Fibroblast of gingiva (primary cell): ENCODE measurements around the gene TTLL8.
"Not testable (repeated sequence)": the region's sequence is repeated elsewhere in the genome, so short reads cannot be mapped to it uniquely, and the experiment has no call there.

Experiments
- DNase-seq: peaks from one replicate; pipeline ENCODE4 v3.0.0-alpha.2; 2011; ENCODE audit warnings: low read depth

Gene TTLL8

DNA sequence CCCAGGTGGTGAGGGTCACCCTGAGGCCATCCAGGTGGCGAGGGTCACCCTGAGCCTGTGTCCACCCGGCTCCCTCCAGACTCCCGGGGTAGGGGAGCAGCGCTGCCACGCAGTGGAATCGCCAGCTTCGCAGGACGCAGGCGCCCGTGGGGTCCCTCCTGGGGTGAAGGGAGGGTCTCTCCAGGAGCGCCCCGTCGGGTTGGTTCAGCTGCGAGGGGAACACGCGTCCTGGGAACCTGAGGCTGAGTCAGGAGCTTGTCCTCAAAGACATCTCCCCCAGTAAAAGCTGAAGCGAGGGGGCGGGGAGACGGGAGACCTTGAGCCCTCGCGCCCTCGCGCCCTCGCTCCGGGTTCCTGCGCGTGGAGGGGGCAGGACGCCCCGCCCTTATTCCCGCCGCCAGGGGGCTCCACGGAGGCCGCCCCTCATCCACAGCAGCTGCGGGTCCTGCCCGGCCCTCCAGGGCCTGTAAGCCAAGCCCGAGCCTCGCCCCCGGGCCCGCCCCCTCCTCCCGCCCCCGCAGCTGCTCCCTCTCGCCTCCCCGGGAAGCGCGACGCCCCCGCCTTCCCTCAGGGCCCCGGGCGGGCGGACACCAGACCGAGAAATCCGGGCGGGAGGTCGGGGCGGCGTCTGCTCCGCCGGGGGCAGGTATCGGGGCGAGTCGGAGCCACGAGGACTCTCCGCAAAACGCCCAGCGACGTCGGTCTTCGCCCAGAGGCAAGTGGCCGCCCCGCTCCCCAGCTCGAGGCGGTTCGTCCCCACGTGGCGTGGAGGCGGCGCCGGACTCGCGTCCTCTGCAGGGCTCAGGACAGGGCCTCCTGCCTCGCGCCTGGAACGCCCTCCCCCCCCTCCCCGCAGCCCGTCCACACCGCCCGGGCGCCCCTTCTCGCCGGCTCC, 74.7 kb downstream of the TTLL8 start:
- no peak for DNase-seq

DNA sequence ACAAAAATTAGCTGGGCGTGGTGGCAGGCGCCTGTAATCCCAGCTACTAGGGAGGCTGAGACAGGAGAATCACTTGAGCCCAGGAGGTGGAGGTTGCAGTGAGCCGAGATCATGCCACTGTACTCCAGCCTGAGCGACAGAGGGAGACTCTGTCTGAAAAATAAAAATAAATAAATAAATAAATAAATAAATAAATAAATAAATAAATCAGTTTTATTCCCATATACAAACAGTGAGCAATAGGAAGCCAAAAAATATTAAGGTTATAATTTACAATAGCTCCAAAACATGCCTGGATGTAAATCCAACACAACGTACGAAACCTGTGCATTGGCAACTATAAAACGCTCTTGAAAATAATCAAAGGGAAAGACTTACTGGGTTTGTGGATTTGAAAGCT, 76.3 kb downstream of the TTLL8 start:
- not testable (repeated sequence) for DNase-seq

DNA sequence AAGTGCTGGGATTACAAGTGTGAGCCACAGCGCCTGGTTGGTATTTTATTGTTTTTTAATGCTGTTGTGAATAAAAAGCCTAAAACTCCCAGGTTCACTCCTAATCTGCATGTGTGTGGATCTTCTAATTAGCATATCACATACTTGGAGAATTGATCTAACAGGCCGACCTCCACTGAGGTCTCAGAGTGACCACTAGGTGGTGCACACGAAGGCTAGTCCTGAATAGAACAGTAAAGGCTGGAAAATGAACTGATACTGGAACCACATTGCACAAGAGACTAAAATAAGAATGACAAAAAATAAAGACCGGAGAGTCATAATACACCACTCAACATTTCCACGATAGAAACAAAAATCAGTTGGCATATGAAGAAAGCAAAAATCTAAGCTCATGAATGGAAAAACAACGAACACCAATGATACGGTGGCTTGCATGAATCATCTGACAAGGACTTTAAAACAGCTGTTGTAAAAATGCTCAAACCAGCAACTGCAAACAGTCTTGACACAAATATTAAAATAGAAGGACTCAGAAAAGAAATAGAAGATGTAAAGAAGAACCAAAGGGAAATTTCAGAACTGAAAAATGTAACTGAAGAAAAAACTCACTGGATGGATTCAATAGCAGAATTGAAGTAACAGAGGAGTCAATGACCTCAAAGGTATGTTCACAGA, 78.4 kb downstream of the TTLL8 start:
- DNase-seq, result peak; percentile 29

DNA sequence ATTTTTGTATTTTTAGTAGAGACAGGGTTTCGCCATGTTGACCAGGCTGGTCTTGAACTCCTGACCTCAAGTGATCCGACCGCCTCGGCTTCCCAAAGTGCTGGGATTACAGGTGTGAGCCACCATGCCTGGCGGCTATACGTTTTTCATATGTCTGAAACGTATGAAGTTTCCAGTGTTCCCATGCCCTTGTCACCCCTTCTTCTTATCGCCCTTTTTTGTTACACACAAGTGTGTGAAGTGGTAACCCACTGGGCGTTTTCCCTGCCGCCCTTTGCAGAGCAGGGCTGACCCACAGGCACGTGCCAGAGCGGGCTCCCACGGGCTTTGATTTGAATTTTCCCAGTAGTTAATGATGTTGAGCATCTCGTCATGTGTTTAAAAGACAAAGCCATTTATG, 80.5 kb downstream of the TTLL8 start:
- DNase-seq, result no peak

DNA sequence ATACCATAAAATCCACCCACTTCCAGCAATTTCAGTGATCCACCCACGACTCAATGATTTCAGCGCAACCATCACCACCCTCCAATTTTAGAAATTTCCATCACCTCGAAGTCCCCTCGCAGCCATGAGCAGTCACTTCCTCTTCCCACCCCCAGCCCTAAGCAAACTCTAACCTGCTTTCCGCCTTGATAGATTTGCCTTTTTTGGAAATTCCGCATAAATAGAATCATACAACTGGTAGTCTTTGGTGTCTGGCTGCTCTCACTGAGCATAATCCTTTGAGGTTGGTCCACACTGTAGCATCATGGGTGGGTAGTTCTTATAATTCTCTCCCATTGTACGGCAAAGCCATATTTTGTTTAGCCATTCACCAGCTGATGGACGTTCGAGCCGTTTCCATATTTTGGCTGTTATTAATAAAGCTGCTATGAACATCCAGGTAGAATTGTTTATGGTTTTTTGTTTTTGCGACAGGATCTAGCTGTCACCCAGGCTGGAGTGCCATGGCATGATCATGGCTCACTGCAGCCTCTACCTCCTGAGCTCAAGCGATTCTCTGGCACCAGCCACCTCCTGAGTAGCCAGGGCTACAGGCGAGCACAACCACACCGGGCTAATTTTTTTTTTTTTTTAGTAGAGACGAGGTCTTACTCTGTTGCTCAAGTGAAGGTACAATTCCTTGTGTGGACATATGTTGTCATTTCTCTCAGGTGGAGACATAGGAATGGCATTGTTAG, 81.5 kb downstream of the TTLL8 start:
- DNase-seq, result no peak

DNA sequence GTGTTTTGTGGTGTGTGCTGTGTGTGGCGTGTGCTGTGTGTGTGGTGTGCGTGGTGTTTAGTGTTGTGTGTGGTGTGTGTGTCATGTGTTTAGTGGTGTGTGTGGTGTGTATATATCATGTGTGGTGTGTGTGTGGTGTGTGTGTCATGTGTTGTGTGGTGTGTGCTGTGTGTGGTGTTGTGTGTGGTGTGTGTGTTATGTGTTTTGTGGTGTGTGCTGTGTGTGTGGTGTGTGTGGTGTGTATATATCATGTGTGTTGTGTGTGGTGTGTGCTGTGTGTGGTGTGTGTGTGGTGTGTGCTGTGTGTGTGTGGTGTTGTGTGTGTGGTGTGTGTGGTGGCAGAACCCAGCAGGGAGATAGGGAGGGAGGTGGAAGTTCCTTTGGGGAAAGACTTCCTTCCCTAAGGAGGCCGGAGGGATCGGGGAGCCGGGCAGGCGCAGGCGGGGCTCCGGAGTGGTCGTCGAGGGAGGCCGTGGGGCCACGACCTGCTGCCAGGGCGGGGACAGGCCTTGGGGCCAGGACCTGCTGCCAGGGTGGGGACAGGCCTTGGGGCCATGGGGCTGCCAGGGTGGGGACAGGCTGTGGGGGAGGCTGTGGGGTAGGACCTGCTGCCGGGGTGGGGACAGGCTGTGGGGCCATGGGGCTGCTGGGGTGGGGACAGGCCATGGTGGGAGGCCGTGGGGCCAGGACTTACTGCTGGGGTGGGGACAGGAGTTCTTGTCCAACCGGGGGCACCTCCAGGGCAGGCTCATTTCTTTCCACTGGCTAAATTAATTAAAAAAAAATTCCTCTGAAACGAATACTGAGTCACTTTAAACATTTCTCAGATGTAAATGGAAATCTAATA, 82.3 kb downstream of the TTLL8 start:
- DNase-seq, result peak; percentile 30

DNA sequence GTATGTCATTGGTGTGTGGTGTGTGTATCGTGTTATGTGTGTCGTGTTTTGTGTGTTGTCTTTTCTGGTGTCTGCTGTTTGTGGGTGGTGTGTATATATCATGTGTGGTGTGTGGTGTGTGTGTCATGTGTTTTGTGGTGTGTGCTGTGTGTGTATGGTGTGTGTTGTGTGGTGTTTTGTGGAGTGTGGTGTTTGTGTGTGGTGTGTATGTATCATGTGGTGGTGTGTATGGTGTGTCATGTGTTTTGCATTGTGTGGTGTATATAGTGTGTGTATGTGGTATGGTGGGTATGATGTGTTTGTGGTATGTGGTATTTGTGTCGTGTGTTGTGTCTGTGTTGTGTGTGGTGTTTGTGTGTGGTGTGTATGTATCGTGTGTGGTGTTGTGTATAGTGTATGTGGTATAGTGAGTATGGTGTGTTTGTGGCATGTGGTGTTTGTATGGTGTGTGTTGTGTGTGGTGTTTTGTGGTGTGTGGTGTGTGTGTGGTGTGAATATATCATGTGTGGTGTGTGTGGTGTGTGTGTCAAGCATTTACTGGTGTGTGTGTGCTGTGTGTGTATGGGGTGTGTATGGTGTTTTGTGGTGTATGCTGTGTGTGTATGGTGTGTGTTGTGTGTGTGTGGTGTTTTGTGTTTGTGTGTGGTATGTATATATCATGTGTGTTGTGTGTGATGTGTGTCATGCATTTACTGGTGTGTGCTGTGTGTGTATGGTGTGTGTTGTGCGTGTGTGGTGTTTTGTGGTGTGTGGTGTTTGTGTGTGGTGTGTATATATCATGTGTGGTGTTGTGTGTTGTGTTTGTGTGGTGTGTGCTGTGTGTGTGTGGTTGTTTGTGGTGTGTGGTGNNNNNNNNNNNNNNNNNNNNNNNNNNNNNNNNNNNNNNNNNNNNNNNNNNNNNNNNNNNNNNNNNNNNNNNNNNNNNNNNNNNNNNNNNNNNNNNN, 84.8 kb downstream of the TTLL8 start:
- peak; percentile 40 for DNase-seq

DNA sequence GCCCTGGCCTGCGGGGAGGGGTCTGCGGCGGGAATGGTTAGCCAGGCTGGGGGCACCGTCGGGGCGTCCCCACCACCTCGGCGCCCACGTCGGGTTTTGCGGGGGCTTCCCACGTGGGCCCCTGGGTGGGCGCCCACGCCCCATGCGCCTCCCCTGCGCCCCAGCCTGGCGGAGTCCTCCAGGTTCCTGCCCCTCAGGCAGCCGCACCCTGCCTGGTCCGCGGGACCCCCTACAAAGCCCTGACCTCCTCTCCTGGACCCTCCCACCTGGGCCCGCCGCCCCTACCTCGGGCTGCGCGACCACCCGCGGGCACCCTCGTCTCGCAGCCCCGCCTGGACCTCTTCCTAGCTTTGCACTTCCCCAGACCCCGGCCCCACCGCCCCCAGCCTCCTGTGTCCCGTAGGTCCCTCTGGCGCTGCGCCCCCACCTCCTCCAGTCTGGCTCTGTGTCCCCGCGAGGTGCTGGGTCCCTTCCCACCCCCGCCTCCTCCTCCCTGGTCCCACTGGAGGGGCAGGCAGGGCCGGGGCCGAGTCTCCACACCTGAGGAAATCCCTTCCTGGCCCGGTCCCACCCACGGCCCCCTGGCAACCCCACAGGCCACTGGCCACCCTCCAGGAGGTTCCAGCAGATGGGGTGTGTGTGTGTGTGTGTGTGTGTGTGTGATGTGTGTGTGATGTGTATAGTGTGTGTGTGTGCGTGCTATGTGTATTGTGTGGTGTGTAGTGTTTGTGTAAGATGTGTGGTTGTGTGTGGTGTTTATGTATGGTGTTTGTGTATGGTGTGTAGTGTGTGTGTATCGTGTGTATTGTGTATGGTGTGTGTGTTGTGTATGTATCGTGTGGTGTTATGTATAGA, 85.7 kb downstream of the TTLL8 start:
- no peak for DNase-seq

DNA sequence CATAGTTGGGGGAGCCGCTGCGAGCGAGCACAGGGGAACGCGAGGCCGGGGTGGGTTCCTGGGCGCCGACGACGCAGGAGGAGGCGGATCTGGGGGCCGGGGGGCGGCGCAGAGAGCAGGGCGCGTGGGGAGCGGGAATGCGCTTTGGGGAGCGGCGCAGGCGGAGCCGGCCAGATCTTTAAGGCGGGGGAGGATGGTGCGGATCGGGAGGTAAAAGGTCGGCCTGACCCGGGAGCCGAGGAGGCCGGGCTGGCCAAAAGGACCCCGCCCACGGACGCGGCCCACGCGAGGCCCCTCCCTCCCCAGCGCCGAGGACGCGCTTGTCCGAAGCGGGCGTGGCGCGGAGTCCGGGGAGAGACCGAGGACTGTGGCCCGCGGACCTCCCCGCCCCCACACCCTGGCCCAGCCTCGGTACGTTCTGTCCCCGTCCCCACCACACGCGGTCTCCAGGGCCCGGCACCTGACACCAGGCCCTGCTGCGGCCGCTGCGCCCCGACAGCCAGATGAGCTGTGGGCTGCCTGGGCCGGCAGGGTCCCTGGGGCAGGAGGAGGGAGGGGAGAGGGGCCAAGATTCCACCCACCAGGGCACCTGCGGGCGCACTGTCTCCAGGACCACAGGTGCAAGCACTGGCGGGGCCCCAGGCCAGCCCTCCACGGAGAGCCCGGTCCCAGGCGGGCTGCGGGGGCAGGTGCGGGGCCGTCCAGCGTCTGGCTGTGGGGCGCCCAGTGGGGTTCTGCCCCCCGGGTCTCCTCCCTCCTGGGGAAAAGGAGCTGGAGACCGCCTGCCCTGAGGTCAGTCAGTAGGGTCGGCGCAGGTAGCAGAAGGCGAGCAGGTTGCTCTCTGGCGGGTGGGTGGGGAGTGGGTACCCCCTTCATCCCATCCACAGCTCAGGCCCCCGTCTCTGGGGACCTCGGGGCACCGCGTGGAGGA, 86.6 kb downstream of the TTLL8 start:
- peak; percentile 84 for DNase-seq

DNA sequence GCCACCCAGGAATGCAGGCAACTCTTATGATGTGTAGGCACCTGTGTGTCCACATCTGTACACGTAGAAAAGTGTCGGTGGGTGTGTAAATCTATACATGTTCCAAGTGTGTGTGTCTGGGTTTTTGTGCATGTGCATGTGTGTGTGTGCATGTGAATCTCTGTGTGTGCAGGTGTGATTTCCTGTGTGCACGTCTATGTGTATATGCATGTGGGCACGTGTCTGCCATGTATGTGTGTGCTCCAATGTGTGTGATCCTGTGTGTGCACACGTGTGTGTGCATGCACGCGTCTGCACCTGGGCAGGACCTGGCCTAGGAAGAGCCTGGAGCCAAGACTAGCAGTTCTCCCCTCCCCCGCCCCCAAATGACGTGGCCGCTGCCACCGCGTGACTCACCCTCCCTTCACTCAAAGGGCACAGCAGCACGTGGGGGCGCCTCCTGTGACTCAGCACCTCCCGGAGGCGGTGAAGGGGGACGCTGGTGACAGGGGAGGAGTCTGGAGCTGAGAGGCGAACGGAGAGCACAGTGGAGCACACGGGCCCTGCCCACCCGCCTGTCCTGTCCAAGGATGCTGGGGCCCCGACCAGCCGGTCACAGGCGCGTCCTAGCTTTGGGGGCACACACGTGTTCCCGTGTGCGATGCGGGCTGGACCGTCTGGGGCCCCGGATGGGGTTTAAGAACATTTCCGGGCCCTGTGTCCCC, 87.4 kb downstream of the TTLL8 start:
- DNase-seq, result peak; percentile 96

DNA sequence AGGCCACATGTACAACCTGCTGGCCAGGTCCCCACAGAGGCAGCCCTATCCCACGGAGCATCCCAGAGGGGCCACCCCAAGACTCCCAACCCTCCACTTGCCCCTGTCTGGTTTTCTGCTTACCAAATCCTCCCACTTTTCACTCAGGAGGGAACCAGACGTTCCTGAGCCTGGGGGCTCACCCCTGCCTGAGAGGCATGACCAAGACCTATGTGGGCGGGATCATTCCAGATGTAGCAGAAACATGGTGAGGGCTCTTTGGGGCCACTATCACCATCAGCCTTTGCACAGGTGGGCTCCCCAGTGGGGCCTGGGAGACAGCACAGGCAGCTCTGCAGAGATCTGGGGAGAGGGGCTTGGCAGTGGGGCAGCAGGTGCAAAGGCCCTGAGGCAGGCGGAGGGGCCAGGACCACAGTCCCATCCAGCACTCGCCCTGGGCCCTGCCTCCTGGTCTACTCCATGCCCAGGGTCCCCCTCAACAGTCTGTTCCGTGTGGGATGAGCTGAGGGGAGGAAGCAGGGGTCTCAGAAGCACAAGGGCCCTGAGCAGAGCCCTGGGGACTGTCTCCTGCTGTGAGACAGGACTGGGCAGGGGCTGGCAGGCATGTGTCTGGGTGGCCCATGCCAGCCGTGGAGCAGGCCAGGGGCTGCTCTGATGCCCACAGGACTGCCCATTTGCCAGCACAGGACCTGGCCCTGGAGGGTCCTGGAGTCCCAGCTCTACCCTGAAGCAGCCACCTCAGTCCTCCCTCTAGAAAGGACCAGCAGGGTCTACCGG, 88.2 kb downstream of the TTLL8 start:
- DNase-seq, result no peak

DNA sequence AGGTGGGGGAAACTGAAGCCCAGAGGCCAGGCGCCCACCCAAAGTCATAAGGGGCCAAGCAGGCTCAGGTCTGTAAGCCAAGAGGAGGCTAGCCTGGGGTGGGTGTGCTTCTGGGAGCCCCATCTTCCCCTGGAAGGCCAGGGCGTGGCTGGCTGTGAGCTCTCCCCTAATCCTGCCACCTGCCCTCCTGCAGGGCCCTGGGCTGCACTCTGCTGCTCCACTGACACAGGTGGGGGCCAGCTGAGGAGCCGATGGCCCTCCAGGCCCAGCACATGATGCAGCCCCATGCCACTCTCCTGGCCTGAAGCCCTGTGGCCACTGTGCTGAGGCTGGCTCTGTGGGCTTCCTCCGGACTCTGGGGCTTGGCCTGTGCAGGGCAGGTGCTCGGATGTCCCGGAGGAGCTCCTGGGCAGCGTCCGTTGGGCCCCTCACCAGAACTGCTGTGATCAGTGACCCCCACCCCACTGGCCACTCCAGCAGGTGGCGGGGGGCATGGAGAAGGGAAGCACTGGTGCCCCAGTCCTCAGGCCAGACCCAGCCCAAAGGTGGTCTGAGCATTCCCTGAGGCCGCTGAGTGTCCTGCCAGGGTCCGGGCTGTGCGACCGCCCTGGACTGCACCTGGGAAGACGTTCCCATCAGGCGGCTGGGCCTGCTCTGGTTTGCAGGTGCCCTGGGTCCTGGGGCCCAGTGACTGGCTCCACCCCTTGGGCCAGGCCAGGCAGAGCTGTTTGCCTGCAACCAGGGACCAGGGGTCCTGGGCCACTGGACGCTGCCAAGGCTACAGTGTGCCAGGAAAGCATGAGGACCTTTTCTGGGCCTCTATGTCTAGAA, 89.1 kb downstream of the TTLL8 start:
- no peak for DNase-seq
